Right cardiac atrium (tissue), 5 donors: Measurements from ENCODE around the gene ZNF598. TPM values are rescaled to one million over a fixed set of nuclear protein-coding genes. Genes with fewer than 3 reads are reported as not detected.

ENCODE experiments used
- ATAC-seq, 2 donors: fragments of 200-7000 bp; cut with Tn5 transposase; one replicate each; pipeline versions ENCODE4 v1.8.0 to v1.9.1; 2020; ENCODE audit warnings: moderate library complexity in 2 of 2, mild to moderate bottlenecking in 1 of 2
- DNase-seq, 3 donors: peaks; one replicate each; pipeline ENCODE4 v3.0.0-alpha.2; 2020
- H3K27ac ChIP-seq: one replicate; pipeline ENCODE4 v1.5.1; 2013; ENCODE audit warnings: mild to moderate bottlenecking, low read length, control low read depth, moderate library complexity
- H3K27me3 ChIP-seq: one replicate; pipeline ENCODE4 v1.6.1; 2013; ENCODE audit not compliant: control insufficient read depth, insufficient read depth
- H3K4me1 ChIP-seq: one replicate; pipeline ENCODE4 v1.6.1; 2013; ENCODE audit warnings: low read length; ENCODE audit not compliant: control insufficient read depth, insufficient read depth
- H3K4me3 ChIP-seq: one replicate; pipeline ENCODE4 v1.5.1; 2013; ENCODE audit warnings: low read length, control low read depth
- H3K9me3 ChIP-seq: one replicate; pipeline ENCODE4 v1.6.1; 2013; ENCODE audit warnings: low read length; ENCODE audit not compliant: control insufficient read depth
- WGBS: extraction: QIAGEN DNeasy Blood & Tissue Kit; methylation state at CpG from one replicate; pipeline ENCODE4 v1.1.7; 2013; 5-methylcytosine and 5-hydroxymethylcytosine counted together
- intact Hi-C, 4 donors: fragments of 100-400 bp; cut with DNase I; formaldehyde crosslinking; loops; one replicate each; pipeline versions ENCODE4 v1.11.0 to v1.14.0; 2022 to 2023
- long read RNA-seq, 4 donors: library from polyadenylated mRNA; unstranded; transcript quantifications; one replicate each; pipeline ENCODE4 v2.0.0, GENCODE V29; 2020 to 2021
- polyA plus RNA-seq: library from polyadenylated mRNA; stranded (reverse); fragments of 200-250 nt; gene quantifications from one replicate; pipeline ENCODE4 v1.2.3, GENCODE V29; 2013
- total RNA-seq, 4 donors: library from RNA; stranded (reverse); fragmentation: NEBNext Ultra II Directional; extraction: Animal tissue kit (Norgen Biotek cat#: 25700); gene quantifications; one replicate each; pipeline ENCODE4 v1.2.1, GENCODE V29; 2021
- donor health status: healthy with polysubstance abuse.
- donor health status: DM: no; HTN: yes; CAD: no.
- donor health status: DM: no; HTN: no; CAD: no.
- donor health status: DM: no; HTN: yes; CAD: no; lungs with severe emphysema.
- donor health status: DM: yes; HTN: yes; CAD: no.

Gene ZNF598
- total RNA-seq (10 to 100 TPM; 16.8 to 20.5 (median 17.5) TPM), polyA plus RNA-seq (14.0 TPM)
- long read RNA-seq, donor 1, partial matches to known transcripts: 2 of 9 reads
- long read RNA-seq, donor 1, other reads (novel, unspliced or antisense): 4 of 9 reads
- long read RNA-seq, donor 2, partial matches to known transcripts: 4 of 17 reads
- long read RNA-seq, donor 2, other reads (novel, unspliced or antisense): 8 of 17 reads
- long read RNA-seq, donor 3, partial matches to known transcripts: 6 of 9 reads
- long read RNA-seq, donor 3, other reads (novel, unspliced or antisense): 0 of 9 reads
- long read RNA-seq, donor 4, partial matches to known transcripts: 6 of 16 reads
- long read RNA-seq, donor 4, other reads (novel, unspliced or antisense): 7 of 16 reads

- H3K9me3 ChIP-seq: no peaks in the 10 kb centered on the region
- intact Hi-C loops: no loop called here
- peak; percentile 87 to 95 (median 94) for DNase-seq
- peak within 1 kb of the TSS; percentile 95 for H3K4me3 ChIP-seq
- peak within 1 kb of the TSS; percentile 84 for H3K27ac ChIP-seq
- no peaks in the 10 kb centered on the region for H3K27me3 ChIP-seq
- H3K4me1 ChIP-seq: peaks cover 14% of the 10 kb centered on the region
- 1% methylated on average over 52 of the region's 52 CpGs for WGBS
- peak; percentile 93 to 96 for ATAC-seq
Measured at GRCh38 chr16:2009791-2010510, at the start of gene ZNF598. ZNF598 (minus strand) TSS chr16:2009821.

DNA sequence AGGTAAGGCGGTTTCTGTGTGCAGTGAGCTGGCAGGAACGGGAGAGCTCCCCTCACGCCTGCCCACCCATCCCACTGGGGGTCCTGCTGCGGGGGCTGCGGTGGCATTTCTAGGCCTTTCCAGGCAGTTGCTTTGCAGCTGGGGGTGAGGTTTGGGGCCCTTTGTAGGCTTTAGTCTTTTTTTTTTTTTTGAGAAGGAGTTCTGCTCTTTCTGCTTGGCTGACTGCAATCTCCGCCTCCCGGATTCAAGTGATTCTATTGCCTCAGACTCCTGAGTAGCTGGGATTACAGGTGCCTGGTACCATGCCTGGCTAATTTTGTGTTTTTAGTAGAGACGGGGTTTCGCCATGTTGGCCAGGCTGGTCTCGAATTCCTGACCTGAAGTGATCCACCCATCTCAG lies 49.3 kb upstream of the ZNF598 start:
- 95% methylated on average over 10 of the region's 10 CpGs for WGBS
- no peak for DNase-seq
- intact Hi-C loops: no loop called here
- Histone ChIP-seq H3K27me3 (no peaks in the 10 kb centered on the region), H3K27ac (no peak overlapping the region), H3K4me3 (no peak overlapping the region), H3K4me1 (no peaks in the 10 kb centered on the region), H3K9me3 (no peaks in the 10 kb centered on the region)
- no peak for ATAC-seq

GRCh38 chr16:2058420-2058819 lies 48.8 kb upstream of the ZNF598 start:
- 85% methylated on average over 13 of the region's 13 CpGs for WGBS
- no peak overlapping the region for H3K27ac ChIP-seq
- no peak for DNase-seq
- H3K4me3 ChIP-seq: no peak overlapping the region
- H3K4me1 ChIP-seq: no peaks in the 10 kb centered on the region
- intact Hi-C loops: no loop called here
- no peaks in the 10 kb centered on the region for H3K9me3 ChIP-seq
- H3K27me3 ChIP-seq: no peaks in the 10 kb centered on the region
- ATAC-seq: no peak

- no peak overlapping the region for H3K27ac ChIP-seq
- H3K4me1 ChIP-seq: no peaks in the 10 kb centered on the region
- no peaks in the 10 kb centered on the region for H3K9me3 ChIP-seq
- DNase-seq (no peak), ATAC-seq (no peak)
- WGBS: 90% methylated on average over 10 of the region's 10 CpGs
- H3K4me3 ChIP-seq: no peak overlapping the region
- no peaks in the 10 kb centered on the region for H3K27me3 ChIP-seq
- intact Hi-C loops: no loop called here
Measured at GRCh38 chr16:2057438-2057837, 47.8 kb upstream of the ZNF598 start.

DNA sequence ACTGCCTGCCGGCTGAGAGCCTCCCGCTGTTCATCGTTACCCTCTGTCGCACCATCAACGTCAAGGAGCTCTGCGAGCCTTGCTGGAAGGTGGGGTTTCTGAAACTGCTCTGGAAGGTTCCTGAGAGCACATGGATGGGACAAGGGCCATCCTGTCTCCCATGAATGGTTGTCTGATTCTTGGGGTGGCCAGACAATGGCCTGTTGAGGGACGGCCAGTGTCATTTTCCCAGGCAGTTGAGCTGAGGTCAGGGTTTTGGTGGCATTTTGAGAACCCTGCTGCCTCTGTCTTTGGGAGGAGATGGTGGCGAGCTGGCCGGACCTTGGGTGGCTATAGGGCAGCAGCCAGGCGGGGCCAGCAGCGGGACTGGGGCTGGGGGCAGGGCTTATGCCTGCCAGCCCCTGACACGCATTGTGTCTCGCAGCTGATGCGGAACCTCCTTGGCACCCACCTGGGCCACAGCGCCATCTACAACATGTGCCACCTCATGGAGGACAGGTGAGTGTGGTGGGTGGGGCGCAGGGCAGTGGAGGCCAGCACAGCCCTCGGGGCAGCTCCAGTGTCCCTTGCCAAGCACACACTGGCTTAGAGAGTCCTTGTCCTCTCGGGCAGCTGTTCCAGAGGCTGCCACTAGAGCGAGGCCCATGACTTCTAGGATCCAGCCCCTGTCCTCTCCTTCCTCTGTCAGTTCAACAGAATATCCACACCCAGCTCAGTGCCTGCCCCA lies 47.2 kb upstream of the ZNF598 start:
- DNase-seq: no peak
- 82% methylated on average over 19 of the region's 19 CpGs for WGBS
- Histone ChIP-seq H3K27me3 (no peaks in the 10 kb centered on the region), H3K27ac (no peak overlapping the region), H3K9me3 (no peaks in the 10 kb centered on the region), H3K4me1 (no peaks in the 10 kb centered on the region), H3K4me3 (no peak overlapping the region)
- intact Hi-C loops: no loop called here
- ATAC-seq: no peak

- H3K9me3 ChIP-seq: no peaks in the 10 kb centered on the region
- H3K4me1 ChIP-seq: no peaks in the 10 kb centered on the region
- DNase-seq (no peak), ATAC-seq (peak in 1 of 2 donors; percentile 10)
- 62% methylated on average over 15 of the region's 15 CpGs for WGBS
- intact Hi-C loops: no loop called here
- no peaks in the 10 kb centered on the region for H3K27me3 ChIP-seq
- H3K27ac ChIP-seq: no peak overlapping the region
- no peak overlapping the region for H3K4me3 ChIP-seq
Measured at GRCh38 chr16:2056077-2056476, 46.5 kb upstream of the ZNF598 start.

GRCh38 chr16:2054543-2055245 lies 45.1 kb upstream of the ZNF598 start:
- no peaks in the 10 kb centered on the region for H3K4me1 ChIP-seq
- H3K27ac ChIP-seq: no peak overlapping the region
- DNase-seq (no peak), ATAC-seq (no peak)
- H3K4me3 ChIP-seq: no peak overlapping the region
- no peaks in the 10 kb centered on the region for H3K27me3 ChIP-seq
- 91% methylated on average over 29 of the region's 29 CpGs for WGBS
- no peaks in the 10 kb centered on the region for H3K9me3 ChIP-seq
- intact Hi-C loops: no loop called here

- ATAC-seq: no peak
- Histone ChIP-seq H3K9me3 (no peaks in the 10 kb centered on the region), H3K27me3 (no peaks in the 10 kb centered on the region), H3K27ac (no peak overlapping the region), H3K4me3 (no peak overlapping the region), H3K4me1 (no peaks in the 10 kb centered on the region)
- DNase-seq: no peak
- WGBS: 95% methylated on average over 17 of the region's 17 CpGs
- intact Hi-C loops: no loop called here
Measured at GRCh38 chr16:2053897-2054296, 44.3 kb upstream of the ZNF598 start.

- no peaks in the 10 kb centered on the region for H3K9me3 ChIP-seq
- intact Hi-C loops: no loop called here
- no peak for ATAC-seq
- no peaks in the 10 kb centered on the region for H3K27me3 ChIP-seq
- 96% methylated on average over 21 of the region's 21 CpGs for WGBS
- H3K27ac ChIP-seq: no peak overlapping the region
- no peaks in the 10 kb centered on the region for H3K4me1 ChIP-seq
- no peak for DNase-seq
- H3K4me3 ChIP-seq: no peak overlapping the region
Measured at GRCh38 chr16:2053211-2053610, 43.6 kb upstream of the ZNF598 start.

DNA sequence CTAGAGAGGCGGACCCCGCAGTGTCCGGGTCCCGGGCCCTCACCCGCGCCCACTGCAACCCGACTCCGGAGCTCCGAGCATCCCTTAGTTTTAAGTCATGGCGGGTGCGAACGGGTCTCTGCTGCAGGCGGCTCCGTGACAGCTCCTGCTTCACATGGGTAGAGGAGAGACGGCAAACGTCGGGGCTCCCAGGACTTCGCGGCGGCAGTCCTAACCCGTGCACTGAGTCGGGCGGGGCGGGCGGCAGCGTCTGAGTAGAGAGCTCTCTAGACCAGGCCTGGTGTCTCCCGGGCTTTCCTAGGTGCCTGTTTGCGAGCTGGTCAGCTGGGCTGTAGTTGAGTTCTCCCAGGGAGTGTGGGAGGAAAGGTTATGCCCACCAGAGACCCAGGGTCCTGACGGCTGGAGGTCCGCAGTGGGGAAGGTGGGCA lies 38.5 kb upstream of the ZNF598 start:
- Histone ChIP-seq H3K9me3 (no peaks in the 10 kb centered on the region), H3K4me1 (peaks cover 4% of the 10 kb centered on the region), H3K27ac (peak overlapping the region; percentile 22), H3K4me3 (peak overlapping the region; percentile 91), H3K27me3 (no peaks in the 10 kb centered on the region)
- 1% methylated on average over 30 of the region's 30 CpGs for WGBS
- intact Hi-C loops: no loop called here
- no peak for ATAC-seq
- no peak for DNase-seq
